Kidney (tissue), 14 donors: ENCODE results near the gene DSCAM. TPM values are rescaled to one million over a fixed set of nuclear protein-coding genes. Genes with fewer than 3 reads are reported as not detected.

ENCODE experiments used
- DNase-seq, 5 donors: peaks; one replicate each; pipeline ENCODE4 v3.0.0-alpha.2; 2013 to 2020
- FAIRE-seq: peaks from 2 replicates; lab custom pipeline; 2012; peaks lifted over from hg19 to GRCh38; lab: Jason Lieb, UNC
- H3K27ac ChIP-seq, 2 donors: one replicate each; pipeline ENCODE4 v1.7.0; 2013; ENCODE audit warnings: low read depth in 2 of 2, low read length in 2 of 2, inconsistent platforms in 1 of 2
- H3K27me3 ChIP-seq: one replicate; pipeline ENCODE4 v1.7.1; 2013; ENCODE audit warnings: low read length, inconsistent platforms; ENCODE audit not compliant: control insufficient read depth, insufficient read depth
- H3K36me3 ChIP-seq, 3 donors: one replicate each; pipeline versions ENCODE4 v1.7.0 to v1.7.1; 2013; ENCODE audit warnings: low read length in 3 of 3, control low read depth in 1 of 3, inconsistent platforms in 1 of 3; ENCODE audit not compliant: insufficient read depth in 3 of 3, control insufficient read depth in 2 of 3
- H3K4me1 ChIP-seq, 3 donors: one replicate each; pipeline versions ENCODE4 v1.7.0 to v1.7.1; 2013; ENCODE audit warnings: low read length in 3 of 3, inconsistent platforms in 1 of 3, low read depth in 1 of 3; ENCODE audit not compliant: control insufficient read depth in 2 of 3, insufficient read depth in 2 of 3
- H3K4me3 ChIP-seq, 3 donors: one replicate each; pipeline versions ENCODE4 v1.7.0 to v1.8.1; 2013; ENCODE audit warnings: low read length in 3 of 3, control low read depth in 1 of 3, inconsistent platforms in 1 of 3
- H3K9ac ChIP-seq, 3 donors: one replicate each; pipeline versions ENCODE4 v1.7.0 to v1.7.1; 2013; ENCODE audit warnings: low read length in 3 of 3, control low read depth in 1 of 3, inconsistent platforms in 1 of 3
- H3K9me3 ChIP-seq, 3 donors: one replicate each; pipeline versions ENCODE4 v1.7.0 to v1.7.1; 2013; ENCODE audit warnings: low read length in 3 of 3, control low read depth in 1 of 3, inconsistent platforms in 1 of 3; ENCODE audit not compliant: control insufficient read depth in 2 of 3, insufficient read depth in 1 of 3
- CTCF ChIP-seq: IDR thresholded peaks from 3 replicates; pipeline ENCODE4 v1.5.1; 2012; ENCODE audit warnings: mild to moderate bottlenecking, moderate library complexity, borderline replicate concordance; ENCODE audit not compliant: insufficient read depth; ENCODE audit errors: extremely low read depth
- intact Hi-C: fragments of 100-400 bp; cut with DNase I; formaldehyde crosslinking; loops from one replicate; pipeline ENCODE4 v1.11.1; 2022
- polyA plus RNA-seq: library from polyadenylated mRNA; stranded (reverse); fragments of 350-450 nt; fragmentation: Illumina TruSeq; extraction: RNeasy Lipid Tissue Mini Kit (QIAGEN cat#74804); gene quantifications from one replicate; pipeline ENCODE4 v1.2.3, GENCODE V29; 2014; ENCODE audit warnings: low read depth, low replicate concordance; ENCODE audit not compliant: insufficient read depth
- total RNA-seq: library from RNA; stranded (reverse); fragmentation: NEBNext Ultra II Directional; extraction: Animal tissue kit (Norgen Biotek cat#: 25700); gene quantifications from one replicate; pipeline ENCODE4 v1.2.1, GENCODE V29; 2021
- donor health status: control.
- donor health status: control.
- donor health status: control.
- donor health status: control.
- donor health status: control.
- donor health status: DM: yes; HTN: yes; CAD: no.
- donor health status: Normal renal cell carcinoma (clear cell type).

Gene DSCAM
- total and polyA plus RNA-seq, 2 donors from 2014 or later = not detected

DNA sequence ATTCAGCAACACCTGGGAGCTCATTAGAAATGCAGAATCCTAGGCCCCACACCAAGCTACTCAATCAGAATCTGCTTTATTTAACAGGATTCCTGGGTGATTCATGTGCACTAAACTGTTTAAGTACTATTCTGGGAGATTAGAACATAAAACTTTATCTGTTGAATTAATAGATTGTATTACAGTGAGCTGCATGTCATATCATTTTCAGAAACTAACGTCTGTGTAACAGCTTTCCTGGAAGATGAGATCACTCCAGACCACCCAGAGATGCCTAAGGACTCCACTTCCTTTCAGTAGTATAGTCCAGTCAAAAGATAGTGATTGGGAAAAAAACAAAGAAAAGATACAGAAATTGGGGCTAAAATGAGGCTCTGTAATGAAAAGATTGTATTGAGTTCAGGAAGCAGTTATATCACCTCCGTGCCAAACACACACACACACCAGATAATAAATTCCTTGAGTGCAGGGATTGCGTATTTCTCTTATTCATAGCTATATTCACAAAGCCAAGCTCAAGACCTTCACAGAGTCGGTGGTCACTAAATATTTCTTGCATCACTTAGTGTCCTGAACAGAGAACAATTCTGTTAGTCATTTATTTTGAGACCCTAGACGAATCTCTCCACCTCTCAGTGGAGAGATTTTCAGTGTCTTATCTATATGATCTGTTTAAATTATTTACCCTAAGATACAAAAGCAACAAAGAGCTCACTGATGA is 178.2 kb downstream of the DSCAM start:
- DNase-seq (no peak), FAIRE-seq (no peak)
- Histone ChIP-seq H3K27me3 (no peaks in the 10 kb centered on the region), H3K36me3 (no peaks in the 10 kb centered on the region), H3K4me1 (no peaks in the 10 kb centered on the region), H3K4me3 (no peak overlapping the region), H3K9ac (no peak overlapping the region), H3K9me3 (no peaks in the 10 kb centered on the region), H3K27ac (no peak overlapping the region)
- no peak for TF ChIP-seq CTCF
- intact Hi-C loops = no loop called here

DNA sequence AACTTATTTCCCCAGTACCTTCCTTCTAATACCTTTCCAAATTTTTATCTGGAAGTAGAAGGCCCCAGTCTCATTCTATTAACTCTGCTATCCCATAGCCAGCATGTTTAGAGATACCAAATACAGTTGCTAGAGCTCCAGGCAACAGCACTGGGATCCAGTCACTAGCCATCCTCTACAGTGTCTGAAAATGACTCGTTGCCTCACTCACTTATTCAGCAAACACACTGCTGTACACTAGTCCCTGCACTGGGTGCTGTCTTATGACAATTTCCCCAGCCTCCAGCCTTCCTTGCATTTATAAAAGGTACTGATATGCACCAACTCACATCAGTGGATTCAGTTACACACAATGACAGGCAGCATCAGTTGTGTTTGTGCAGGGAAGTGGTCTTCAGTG is 179.0 kb downstream of the DSCAM start:
- no peaks in the 10 kb centered on the region for H3K36me3 ChIP-seq
- no peak overlapping the region for H3K9ac ChIP-seq
- H3K9me3 ChIP-seq = no peaks in the 10 kb centered on the region
- DNase-seq (no peak), FAIRE-seq (no peak)
- TF ChIP-seq CTCF = no peak
- H3K27me3 ChIP-seq = no peaks in the 10 kb centered on the region
- intact Hi-C loops = no loop called here
- H3K27ac ChIP-seq = no peak overlapping the region
- no peaks in the 10 kb centered on the region for H3K4me1 ChIP-seq
- H3K4me3 ChIP-seq = no peak overlapping the region

GRCh38 chr21:40662889-40663288 is 184.1 kb downstream of the DSCAM start:
- Histone ChIP-seq H3K9ac (no peak overlapping the region), H3K4me1 (no peaks in the 10 kb centered on the region), H3K4me3 (no peak overlapping the region), H3K27ac (no peak overlapping the region), H3K9me3 (no peaks in the 10 kb centered on the region), H3K27me3 (no peaks in the 10 kb centered on the region), H3K36me3 (no peaks in the 10 kb centered on the region)
- no peak for TF ChIP-seq CTCF
- intact Hi-C loops = no loop called here
- DNase-seq = no peak
- FAIRE-seq = no peak

GRCh38 chr21:40660461-40660860 is 186.5 kb downstream of the DSCAM start:
- H3K27ac ChIP-seq = no peak overlapping the region
- FAIRE-seq (no peak), DNase-seq (no peak)
- H3K27me3 ChIP-seq = no peaks in the 10 kb centered on the region
- intact Hi-C loops = no loop called here
- no peak overlapping the region for H3K4me3 ChIP-seq
- H3K9me3 ChIP-seq = no peaks in the 10 kb centered on the region
- H3K36me3 ChIP-seq = no peaks in the 10 kb centered on the region
- H3K4me1 ChIP-seq = no peaks in the 10 kb centered on the region
- H3K9ac ChIP-seq = no peak overlapping the region
- TF ChIP-seq CTCF = no peak
